Tibial artery (tissue), 4 donors: ENCODE results near the gene SV2B.

Experiments used
- DNase-seq, 2 donors: peaks; one replicate each; pipeline ENCODE4 v3.0.0-alpha.2; 2019
- H3K27ac ChIP-seq, 2 donors: fragments of 200-600 bp; sonication (generic) in 1 of 2; 1 replicate in 1 of 2; 2 replicates in 1 of 2; pipeline ENCODE4 v1.5.1; 2018 to 2019; ENCODE audit warnings: mild to moderate bottlenecking in 1 of 2
- H3K27me3 ChIP-seq, 2 donors: fragments of 200-600 bp; sonication (generic) in 1 of 2; one replicate each; pipeline versions ENCODE4 v1.5.1 to v1.6.0; 2016 to 2019
- H3K36me3 ChIP-seq, 3 donors: fragments of 200-600 bp; sonication (generic) in 2 of 3; one replicate each; pipeline ENCODE4 v1.5.1; 2016 to 2019; ENCODE audit warnings: mild to moderate bottlenecking in 2 of 3
- H3K4me1 ChIP-seq, 4 donors: fragments of 200-600 bp; sonication (generic) in 2 of 4; 1 replicate in 3 of 4; 2 replicates in 1 of 4; pipeline ENCODE4 v1.5.1; 2016 to 2019
- H3K4me3 ChIP-seq, 2 donors: fragments of 200-600 bp; sonication (generic) in 1 of 2; 1 replicate in 1 of 2; 2 replicates in 1 of 2; pipeline ENCODE4 v1.5.1; 2018 to 2019; ENCODE audit warnings: mild to moderate bottlenecking in 2 of 2
- H3K9me3 ChIP-seq, 3 donors: fragments of 200-600 bp; sonication (generic) in 1 of 3; one replicate each; pipeline ENCODE4 v1.5.1; 2016 to 2019
- CTCF ChIP-seq, 2 experiments: fragments of 200-600 bp in 1 of 2; fragments of 450-650 bp in 1 of 2; IDR thresholded peaks; one replicate each; pipeline ENCODE4 v1.5.1; 2017 to 2019; ENCODE audit warnings: antibody characterized with exemption in 2 of 2, mild to moderate bottlenecking in 1 of 2, moderate library complexity in 1 of 2
- intact Hi-C: fragments of 100-400 bp; cut with DNase I; formaldehyde crosslinking; loops from one replicate; pipeline ENCODE4 v1.15.0; 2023; ENCODE audit warnings: low total_unique reads

SV2B gene

DNA sequence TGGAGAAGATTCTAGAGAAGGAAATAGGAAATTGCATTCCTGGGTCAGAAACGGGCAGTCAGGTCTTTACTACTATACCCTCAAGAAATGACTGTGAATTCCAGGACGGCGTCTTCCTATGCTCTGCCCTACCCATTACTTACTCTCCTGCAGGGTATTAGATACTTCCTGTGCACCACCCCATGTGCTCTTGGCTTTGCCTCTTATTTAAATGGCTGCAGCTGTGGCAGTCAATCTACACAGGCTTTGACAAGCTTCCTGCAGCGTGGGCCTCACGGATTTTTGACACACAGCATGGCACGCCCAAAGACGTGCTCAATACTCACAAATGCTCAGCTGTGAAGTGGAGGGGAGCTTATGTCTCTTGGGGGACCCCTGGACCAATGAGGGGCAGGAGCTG is 206.1 kb downstream of the SV2B start:
- H3K27ac ChIP-seq: no peak overlapping the region
- peaks cover 0 to 30% of the 10 kb centered on the region in 2 donors for H3K27me3 ChIP-seq
- intact Hi-C loops: loop anchor here (10.0 kb wide), 1 partner anchor 539 kb away; no protein-coding TSS in a partner anchor

GRCh38 chr15:91307601-91308000 is 207.5 kb downstream of the SV2B start:
- no peaks in the 10 kb centered on the region for H3K36me3 ChIP-seq
- no peak for TF ChIP-seq CTCF (IDR thresholded peaks at IDR 0.05)
- peaks cover 0 to 3% (median 0%) of the 10 kb centered on the region in 4 donors for H3K4me1 ChIP-seq
- H3K27ac ChIP-seq: no peak overlapping the region
- DNase-seq: no peak
- no peaks in the 10 kb centered on the region for H3K9me3 ChIP-seq
- peaks cover 0 to 22% of the 10 kb centered on the region in 2 donors for H3K27me3 ChIP-seq
- intact Hi-C loops: loop anchor here (10.0 kb wide), 1 partner anchor 537 kb away; no protein-coding TSS in a partner anchor
- no peak overlapping the region for H3K4me3 ChIP-seq

More for the DNA sequence above, 206.1 kb downstream of the SV2B start:
- DNase-seq: no peak
- TF ChIP-seq CTCF (IDR thresholded peaks at IDR 0.05): no peak
- Histone ChIP-seq H3K9me3 (no peaks in the 10 kb centered on the region), H3K4me1 (peaks cover 0 to 3% (median 0%) of the 10 kb centered on the region in 4 donors), H3K4me3 (no peak overlapping the region), H3K36me3 (no peaks in the 10 kb centered on the region)

DNA sequence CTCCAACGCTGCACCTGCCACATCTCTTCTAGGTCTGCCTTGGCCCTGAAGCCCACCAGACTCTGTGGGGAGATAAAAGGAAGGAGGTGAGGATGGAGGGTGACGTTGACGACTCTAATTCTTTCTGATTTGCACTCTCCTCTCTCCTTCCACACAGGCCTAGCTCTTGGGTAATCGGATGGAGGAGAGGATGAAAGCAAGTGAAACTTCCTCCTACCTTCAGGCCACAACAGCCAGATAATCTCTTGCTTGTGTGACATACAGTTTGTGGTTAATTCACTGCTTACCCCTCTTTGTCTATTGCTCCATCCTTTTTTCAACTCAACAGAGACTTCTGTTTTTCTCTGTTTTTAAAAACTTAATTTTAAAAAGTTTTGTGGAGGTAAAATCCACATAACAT is 208.1 kb downstream of the SV2B start:
- TF ChIP-seq CTCF (IDR thresholded peaks at IDR 0.05): no peak
- no peaks in the 10 kb centered on the region for H3K36me3 ChIP-seq
- intact Hi-C loops: loop anchor here (10.0 kb wide), 1 partner anchor 537 kb away; no protein-coding TSS in a partner anchor
- DNase-seq: no peak
- H3K27me3 ChIP-seq: peaks cover 0 to 19% of the 10 kb centered on the region in 2 donors
- no peaks in the 10 kb centered on the region for H3K9me3 ChIP-seq
- H3K4me3 ChIP-seq: no peak overlapping the region
- no peak overlapping the region for H3K27ac ChIP-seq
- no peaks in the 10 kb centered on the region for H3K4me1 ChIP-seq

DNA sequence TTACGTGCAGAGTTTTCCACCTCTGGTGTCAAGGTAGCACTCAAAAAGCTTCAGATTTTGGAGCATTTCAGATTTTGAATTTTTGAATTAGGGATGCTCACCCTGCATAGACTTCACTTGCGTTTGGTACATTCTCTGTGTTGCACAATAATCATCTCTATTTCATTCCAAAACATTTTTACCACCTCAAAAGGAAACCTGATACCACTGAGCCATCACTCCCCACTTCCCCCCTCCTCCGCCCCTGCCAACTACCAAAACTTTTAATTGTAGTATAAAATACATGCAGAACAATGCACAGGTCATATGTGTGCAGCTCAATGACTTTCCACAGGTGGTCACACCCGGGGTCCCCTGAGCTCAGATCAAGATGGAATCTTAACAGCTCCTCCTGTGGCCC is 208.8 kb downstream of the SV2B start:
- no peaks in the 10 kb centered on the region for H3K9me3 ChIP-seq
- H3K27me3 ChIP-seq: peaks cover 0 to 13% of the 10 kb centered on the region in 2 donors
- DNase-seq: no peak
- H3K27ac ChIP-seq: no peak overlapping the region
- intact Hi-C loops: loop anchor here (10.0 kb wide), 1 partner anchor 536 kb away; no protein-coding TSS in a partner anchor
- H3K36me3 ChIP-seq: no peaks in the 10 kb centered on the region
- no peaks in the 10 kb centered on the region for H3K4me1 ChIP-seq
- no peak overlapping the region for H3K4me3 ChIP-seq
- no peak for TF ChIP-seq CTCF (IDR thresholded peaks at IDR 0.05)

- Histone ChIP-seq H3K4me3 (no peak overlapping the region), H3K27me3 (no peaks in the 10 kb centered on the region), H3K4me1 (no peaks in the 10 kb centered on the region), H3K36me3 (no peaks in the 10 kb centered on the region), H3K9me3 (no peaks in the 10 kb centered on the region), H3K27ac (no peak overlapping the region)
- intact Hi-C loops: no loop called here
- TF ChIP-seq CTCF (IDR thresholded peaks at IDR 0.05): no peak
- DNase-seq: no peak
Observed at GRCh38 chr15:91311986-91312385, 211.9 kb downstream of the SV2B start.

DNA sequence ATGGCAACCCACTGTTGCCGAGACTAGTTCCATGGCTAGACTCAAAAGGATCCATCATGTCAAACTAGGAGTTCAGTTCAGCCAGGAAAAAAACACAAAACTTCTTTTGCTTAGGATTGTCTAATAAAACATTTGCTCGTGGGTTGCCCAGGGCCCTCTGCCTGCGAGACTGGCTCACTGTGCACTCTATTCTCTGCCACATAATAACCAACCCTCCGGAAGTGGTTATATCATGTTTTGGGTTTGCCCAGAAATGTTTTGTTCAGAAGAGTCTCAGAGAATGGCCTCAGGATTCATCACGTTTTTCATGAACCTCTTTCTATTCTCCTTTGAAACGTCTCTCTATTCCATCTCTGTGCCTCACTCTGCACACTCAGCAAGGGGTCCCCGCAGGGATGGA is 216.1 kb downstream of the SV2B start:
- no peaks in the 10 kb centered on the region for H3K36me3 ChIP-seq
- H3K27me3 ChIP-seq: no peaks in the 10 kb centered on the region
- TF ChIP-seq CTCF (IDR thresholded peaks at IDR 0.05): no peak
- no peaks in the 10 kb centered on the region for H3K9me3 ChIP-seq
- no peaks in the 10 kb centered on the region for H3K4me1 ChIP-seq
- intact Hi-C loops: no loop called here
- H3K4me3 ChIP-seq: no peak overlapping the region
- H3K27ac ChIP-seq: no peak overlapping the region
- DNase-seq: no peak
